ENCODE measurements around the gene CARD18.

DNA sequence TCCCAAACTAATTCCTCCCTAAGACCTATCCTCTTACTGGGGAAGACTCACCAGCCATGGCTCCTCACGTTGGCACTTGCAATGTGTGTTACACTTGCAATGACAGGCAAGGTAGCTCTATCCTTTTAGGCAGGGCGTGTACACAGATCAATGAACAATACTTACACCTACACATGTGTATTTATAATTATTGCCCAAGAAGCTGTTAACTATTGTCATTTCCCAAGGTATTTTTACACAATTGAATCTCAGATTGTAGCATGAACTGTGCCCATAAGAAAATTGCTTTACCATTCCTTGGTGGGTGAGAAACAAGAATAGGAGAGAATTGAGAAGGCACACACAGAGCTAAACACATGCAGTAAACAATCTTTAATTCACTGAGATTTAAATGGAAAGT is at the start of gene CARD18:
- TF ChIP-seq, protein P1, sequence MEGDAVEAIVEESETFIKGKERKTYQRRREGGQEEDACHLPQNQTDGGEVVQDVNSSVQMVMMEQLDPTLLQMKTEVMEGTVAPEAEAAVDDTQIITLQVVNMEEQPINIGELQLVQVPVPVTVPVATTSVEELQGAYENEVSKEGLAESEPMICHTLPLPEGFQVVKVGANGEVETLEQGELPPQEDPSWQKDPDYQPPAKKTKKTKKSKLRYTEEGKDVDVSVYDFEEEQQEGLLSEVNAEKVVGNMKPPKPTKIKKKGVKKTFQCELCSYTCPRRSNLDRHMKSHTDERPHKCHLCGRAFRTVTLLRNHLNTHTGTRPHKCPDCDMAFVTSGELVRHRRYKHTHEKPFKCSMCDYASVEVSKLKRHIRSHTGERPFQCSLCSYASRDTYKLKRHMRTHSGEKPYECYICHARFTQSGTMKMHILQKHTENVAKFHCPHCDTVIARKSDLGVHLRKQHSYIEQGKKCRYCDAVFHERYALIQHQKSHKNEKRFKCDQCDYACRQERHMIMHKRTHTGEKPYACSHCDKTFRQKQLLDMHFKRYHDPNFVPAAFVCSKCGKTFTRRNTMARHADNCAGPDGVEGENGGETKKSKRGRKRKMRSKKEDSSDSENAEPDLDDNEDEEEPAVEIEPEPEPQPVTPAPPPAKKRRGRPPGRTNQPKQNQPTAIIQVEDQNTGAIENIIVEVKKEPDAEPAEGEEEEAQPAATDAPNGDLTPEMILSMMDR (IDR thresholded peaks at IDR 0.05), result no peak
- TF ChIP-seq POLR2A (IDR thresholded peaks at IDR 0.05), result no peak
